ENCODE results near the gene PHKB.

The PHKB gene

GRCh38 chr16:47578573-47578972 is 117.4 kb downstream of the PHKB start:
- no peak overlapping the region for H3K9ac ChIP-seq (ENCODE audit: low read length)
- TF ChIP-seq EZH2 (optimal IDR thresholded peaks at IDR 0.05; ENCODE audit: low read depth, low read length) (no peak), EZH2phosphoT487 (IDR thresholded peaks at IDR 0.05; ENCODE audit: low read length) (no peak), CTCF (IDR thresholded peaks at IDR 0.05; ENCODE audit: low read length) (no peak)
- no peak for DNase-seq

GRCh38 chr16:47581114-47581513 is 120.0 kb downstream of the PHKB start:
- TF ChIP-seq EZH2 (optimal IDR thresholded peaks at IDR 0.05; ENCODE audit: low read depth, low read length) (no peak), CTCF (IDR thresholded peaks at IDR 0.05; ENCODE audit: low read length) (no peak), EZH2phosphoT487 (IDR thresholded peaks at IDR 0.05; ENCODE audit: low read length) (no peak)
- Histone ChIP-seq H3K27me3 (replicated peaks; ENCODE audit: insufficient read depth, low read length) (no peaks in the 10 kb centered on the region), H4K20me1 (ENCODE audit: insufficient read depth, low read length) (no peaks in the 10 kb centered on the region), H3K4me2 (ENCODE audit: low read depth, low read length) (no peak overlapping the region), H3K9me2 (replicated peaks; ENCODE audit: insufficient read depth, low read length) (no peaks in the 10 kb centered on the region), H3K27ac (ENCODE audit: low read length) (no peak overlapping the region), H2AFZ (ENCODE audit: low read length) (no peak overlapping the region), H3K36me3 (replicated peaks; ENCODE audit: insufficient read depth, low read length) (no peaks in the 10 kb centered on the region), H3K4me3 (ENCODE audit: low read length) (no peak overlapping the region), H3F3A (ENCODE audit: insufficient read depth, low read length) (peaks cover 4% of the 10 kb centered on the region; the same call in 1 of the 2 replicates), H3K4me1 (ENCODE audit: low read length) (peaks cover 9% of the 10 kb centered on the region; the same call in 1 of the 2 replicates), H3K9me3 (replicated peaks; ENCODE audit: insufficient read depth, low read length) (no peaks in the 10 kb centered on the region), H3K79me2 (ENCODE audit: low read length) (no peaks in the 10 kb centered on the region), H3K9ac (ENCODE audit: low read length) (no peak overlapping the region)
- DNase-seq, result no peak

More at GRCh38 chr16:47578573-47578972, 117.4 kb downstream of the PHKB start:
- no peaks in the 10 kb centered on the region for H3K79me2 ChIP-seq (ENCODE audit: low read length)
- H3K4me3 ChIP-seq (ENCODE audit: low read length), result no peak overlapping the region
- H3K27ac ChIP-seq (ENCODE audit: low read length), result peak overlapping the region; percentile 29; the same call in 1 of the 2 replicates
- H3K4me2 ChIP-seq (ENCODE audit: low read depth, low read length), result 0 out of 2 replicates have a peak overlapping the region, but pooled peaks have one; percentile 1
- H3K9me2 ChIP-seq (replicated peaks; ENCODE audit: insufficient read depth, low read length), result no peaks in the 10 kb centered on the region
- H3K4me1 ChIP-seq (ENCODE audit: low read length), result peaks cover 27% of the 10 kb centered on the region
- no peak overlapping the region for H2AFZ ChIP-seq (ENCODE audit: low read length)
- peaks cover 17% of the 10 kb centered on the region for H3F3A ChIP-seq (ENCODE audit: insufficient read depth, low read length)
- H3K27me3 ChIP-seq (replicated peaks; ENCODE audit: insufficient read depth, low read length), result no peaks in the 10 kb centered on the region
- no peaks in the 10 kb centered on the region for H3K9me3 ChIP-seq (replicated peaks; ENCODE audit: insufficient read depth, low read length)
- H3K36me3 ChIP-seq (replicated peaks; ENCODE audit: insufficient read depth, low read length), result no peaks in the 10 kb centered on the region
- H4K20me1 ChIP-seq (ENCODE audit: insufficient read depth, low read length), result no peaks in the 10 kb centered on the region

GRCh38 chr16:47584464-47585225 is 123.5 kb downstream of the PHKB start:
- H3K4me2 ChIP-seq (ENCODE audit: low read depth, low read length), result no peak overlapping the region
- H3K27me3 ChIP-seq (replicated peaks; ENCODE audit: insufficient read depth, low read length), result no peaks in the 10 kb centered on the region
- no peak overlapping the region for H3K9ac ChIP-seq (ENCODE audit: low read length)
- no peaks in the 10 kb centered on the region for H4K20me1 ChIP-seq (ENCODE audit: insufficient read depth, low read length)
- TF ChIP-seq CTCF (IDR thresholded peaks at IDR 0.05; ENCODE audit: low read length), result no peak
- TF ChIP-seq EZH2phosphoT487 (IDR thresholded peaks at IDR 0.05; ENCODE audit: low read length), result no peak
- no peak for TF ChIP-seq EZH2 (optimal IDR thresholded peaks at IDR 0.05; ENCODE audit: low read depth, low read length)
- H3K79me2 ChIP-seq (ENCODE audit: low read length), result no peaks in the 10 kb centered on the region
- H3K36me3 ChIP-seq (replicated peaks; ENCODE audit: insufficient read depth, low read length), result no peaks in the 10 kb centered on the region
- H3F3A ChIP-seq (ENCODE audit: insufficient read depth, low read length), result no peaks in the 10 kb centered on the region
- H3K9me3 ChIP-seq (replicated peaks; ENCODE audit: insufficient read depth, low read length), result no peaks in the 10 kb centered on the region
- H3K4me3 ChIP-seq (ENCODE audit: low read length), result no peak overlapping the region
- H3K9me2 ChIP-seq (replicated peaks; ENCODE audit: insufficient read depth, low read length), result no peaks in the 10 kb centered on the region
- no peaks in the 10 kb centered on the region for H3K4me1 ChIP-seq (ENCODE audit: low read length)
- H3K27ac ChIP-seq (ENCODE audit: low read length), result no peak overlapping the region
- no peak for DNase-seq
- no peak overlapping the region for H2AFZ ChIP-seq (ENCODE audit: low read length)

Data from MM.1S (cell line).